DOHH2 (cell line): ENCODE measurements around the gene TMEM87B.
"Not testable (repeated sequence)": the region's sequence is repeated elsewhere in the genome, so short reads cannot be mapped to it uniquely, and the experiment has no call there.

Source experiments
- EZH2phosphoT487 ChIP-seq: fragments of 200-600 bp; sonication (generic); IDR thresholded peaks from 2 replicates; pipeline ENCODE4 v1.6.1; 2017; ENCODE audit warnings: borderline replicate concordance, mild to moderate bottlenecking, antibody characterized with exemption, low read length, moderate library complexity, mixed read lengths
- TF ChIP-seq, protein P1 (sequence below): fragments of 200-600 bp; sonication (generic); IDR thresholded peaks from one replicate; pipeline ENCODE4 v1.5.1; 2014; ENCODE audit warnings: antibody characterized with exemption, mild to moderate bottlenecking, low read depth, low read length; ENCODE audit not compliant: poor library complexity, severe bottlenecking

- TF ChIP-seq EZH2phosphoT487 = not testable (repeated sequence)
- TF ChIP-seq, protein P1, sequence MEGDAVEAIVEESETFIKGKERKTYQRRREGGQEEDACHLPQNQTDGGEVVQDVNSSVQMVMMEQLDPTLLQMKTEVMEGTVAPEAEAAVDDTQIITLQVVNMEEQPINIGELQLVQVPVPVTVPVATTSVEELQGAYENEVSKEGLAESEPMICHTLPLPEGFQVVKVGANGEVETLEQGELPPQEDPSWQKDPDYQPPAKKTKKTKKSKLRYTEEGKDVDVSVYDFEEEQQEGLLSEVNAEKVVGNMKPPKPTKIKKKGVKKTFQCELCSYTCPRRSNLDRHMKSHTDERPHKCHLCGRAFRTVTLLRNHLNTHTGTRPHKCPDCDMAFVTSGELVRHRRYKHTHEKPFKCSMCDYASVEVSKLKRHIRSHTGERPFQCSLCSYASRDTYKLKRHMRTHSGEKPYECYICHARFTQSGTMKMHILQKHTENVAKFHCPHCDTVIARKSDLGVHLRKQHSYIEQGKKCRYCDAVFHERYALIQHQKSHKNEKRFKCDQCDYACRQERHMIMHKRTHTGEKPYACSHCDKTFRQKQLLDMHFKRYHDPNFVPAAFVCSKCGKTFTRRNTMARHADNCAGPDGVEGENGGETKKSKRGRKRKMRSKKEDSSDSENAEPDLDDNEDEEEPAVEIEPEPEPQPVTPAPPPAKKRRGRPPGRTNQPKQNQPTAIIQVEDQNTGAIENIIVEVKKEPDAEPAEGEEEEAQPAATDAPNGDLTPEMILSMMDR = not testable (repeated sequence)
Observed at GRCh38 chr2:112069794-112070193, 14.7 kb downstream of the TMEM87B start.
